ENCODE results near the gene MRPL3.

MRPL3 gene

GRCh38 chr3:131453533-131453932 lies 49.2 kb downstream of the MRPL3 start:
- Histone ChIP-seq H3K4me1 (no peaks in the 10 kb centered on the region), H3K9me3 (no peaks in the 10 kb centered on the region), H3K36me3 (no peaks in the 10 kb centered on the region), H3K27me3 (no peaks in the 10 kb centered on the region), H3K4me3 (ENCODE audit: low read depth, low read length) (no peak overlapping the region)
- no peak for TF ChIP-seq CTCF (IDR thresholded peaks at IDR 0.05; ENCODE audit: low read depth, low read length)
- DNase-seq: no peak

- H3K36me3 ChIP-seq: no peaks in the 10 kb centered on the region
- no peaks in the 10 kb centered on the region for H3K27me3 ChIP-seq
- DNase-seq: no peak
- no peaks in the 10 kb centered on the region for H3K9me3 ChIP-seq
- H3K4me3 ChIP-seq (ENCODE audit: low read depth, low read length): no peak overlapping the region
- H3K4me1 ChIP-seq: no peaks in the 10 kb centered on the region
- no peak for TF ChIP-seq CTCF (IDR thresholded peaks at IDR 0.05; ENCODE audit: low read depth, low read length)
Measured at GRCh38 chr3:131447349-131447748, 55.4 kb downstream of the MRPL3 start.

GRCh38 chr3:131444180-131444579 lies 58.6 kb downstream of the MRPL3 start:
- Histone ChIP-seq H3K27me3 (no peaks in the 10 kb centered on the region), H3K4me3 (ENCODE audit: low read depth, low read length) (no peak overlapping the region), H3K9me3 (no peaks in the 10 kb centered on the region), H3K36me3 (no peaks in the 10 kb centered on the region), H3K4me1 (no peaks in the 10 kb centered on the region)
- DNase-seq: no peak
- TF ChIP-seq CTCF (IDR thresholded peaks at IDR 0.05; ENCODE audit: low read depth, low read length): no peak

- no peak for DNase-seq
- no peaks in the 10 kb centered on the region for H3K36me3 ChIP-seq
- no peak overlapping the region for H3K4me3 ChIP-seq (ENCODE audit: low read depth, low read length)
- no peak for TF ChIP-seq CTCF (IDR thresholded peaks at IDR 0.05; ENCODE audit: low read depth, low read length)
- no peaks in the 10 kb centered on the region for H3K27me3 ChIP-seq
- no peaks in the 10 kb centered on the region for H3K9me3 ChIP-seq
- no peaks in the 10 kb centered on the region for H3K4me1 ChIP-seq
Measured at GRCh38 chr3:131439084-131439483, 63.7 kb downstream of the MRPL3 start.

- Histone ChIP-seq H3K4me3 (ENCODE audit: low read depth, low read length) (no peak overlapping the region), H3K9me3 (no peaks in the 10 kb centered on the region)
- no peak for TF ChIP-seq CTCF (IDR thresholded peaks at IDR 0.05; ENCODE audit: low read depth, low read length)
Measured at GRCh38 chr3:131435000-131435399, 67.8 kb downstream of the MRPL3 start.

GRCh38 chr3:131432441-131432840 lies 70.3 kb downstream of the MRPL3 start:
- Histone ChIP-seq H3K36me3 (no peaks in the 10 kb centered on the region), H3K9me3 (no peaks in the 10 kb centered on the region), H3K27me3 (no peaks in the 10 kb centered on the region), H3K4me3 (ENCODE audit: low read depth, low read length) (no peak overlapping the region), H3K4me1 (no peaks in the 10 kb centered on the region)
- DNase-seq: no peak
- no peak for TF ChIP-seq CTCF (IDR thresholded peaks at IDR 0.05; ENCODE audit: low read depth, low read length)

More at GRCh38 chr3:131435000-131435399, 67.8 kb downstream of the MRPL3 start:
- Histone ChIP-seq H3K36me3 (no peaks in the 10 kb centered on the region), H3K4me1 (no peaks in the 10 kb centered on the region), H3K27me3 (no peaks in the 10 kb centered on the region)
- no peak for DNase-seq

Data from BE2C (cell line).